ENCODE results near the gene TEF. TPM values are rescaled to one million over a fixed set of nuclear protein-coding genes. Genes with fewer than 3 reads are reported as not detected.
"Not testable (repeated sequence)": the region's sequence is repeated elsewhere in the genome, so short reads cannot be mapped to it uniquely, and the experiment has no call there.

Gene TEF
- total RNA-seq, 1 donor from 2014 or later = 6.6 TPM

GRCh38 chr22:41401781-41402648 lies 20.3 kb downstream of the TEF start:
- Mint-ChIP-seq H3K4me3 (ENCODE audit: unreplicated experiment) (no peak overlapping the region), H3K4me1 (ENCODE audit: unreplicated experiment) (no peaks in the 10 kb centered on the region), H3K36me3 (ENCODE audit: low read depth, unreplicated experiment) (no peaks in the 10 kb centered on the region), H3K27ac (ENCODE audit: unreplicated experiment) (no peak overlapping the region), H3K9me3 (ENCODE audit: unreplicated experiment) (no peaks in the 10 kb centered on the region), H3K27me3 (ENCODE audit: unreplicated experiment) (no peaks in the 10 kb centered on the region)
- no peak for DNase-seq (ENCODE audit: low spot score)
- TF ChIP-seq CTCF (IDR thresholded peaks at IDR 0.05; ENCODE audit: unreplicated experiment) = no peak

GRCh38 chr22:41402851-41403250 lies 21.1 kb downstream of the TEF start:
- H3K27ac Mint-ChIP-seq (ENCODE audit: unreplicated experiment); DNase-seq (ENCODE audit: low spot score); H3K4me3 Mint-ChIP-seq (ENCODE audit: unreplicated experiment); H3K4me1 Mint-ChIP-seq (ENCODE audit: unreplicated experiment); H3K36me3 Mint-ChIP-seq (ENCODE audit: low read depth, unreplicated experiment); H3K9me3 Mint-ChIP-seq (ENCODE audit: unreplicated experiment); H3K27me3 Mint-ChIP-seq (ENCODE audit: unreplicated experiment): not testable (repeated sequence)

- no peaks in the 10 kb centered on the region for H3K27me3 Mint-ChIP-seq (ENCODE audit: unreplicated experiment)
- peak; percentile 82 for DNase-seq (ENCODE audit: low spot score)
- peak; percentile 88 for TF ChIP-seq CTCF (IDR thresholded peaks at IDR 0.05; ENCODE audit: unreplicated experiment)
- no peak overlapping the region for H3K4me3 Mint-ChIP-seq (ENCODE audit: unreplicated experiment)
- no peaks in the 10 kb centered on the region for H3K36me3 Mint-ChIP-seq (ENCODE audit: low read depth, unreplicated experiment)
- no peaks in the 10 kb centered on the region for H3K4me1 Mint-ChIP-seq (ENCODE audit: unreplicated experiment)
- no peaks in the 10 kb centered on the region for H3K9me3 Mint-ChIP-seq (ENCODE audit: unreplicated experiment)
- H3K27ac Mint-ChIP-seq (ENCODE audit: unreplicated experiment) = no peak overlapping the region
Observed at GRCh38 chr22:41403532-41404318, 22.0 kb downstream of the TEF start.

- no peak for DNase-seq (ENCODE audit: low spot score)
- no peak overlapping the region for H3K4me3 Mint-ChIP-seq (ENCODE audit: unreplicated experiment)
- H3K27me3 Mint-ChIP-seq (ENCODE audit: unreplicated experiment) = no peaks in the 10 kb centered on the region
- no peak overlapping the region for H3K27ac Mint-ChIP-seq (ENCODE audit: unreplicated experiment)
- no peaks in the 10 kb centered on the region for H3K4me1 Mint-ChIP-seq (ENCODE audit: unreplicated experiment)
- H3K9me3 Mint-ChIP-seq (ENCODE audit: unreplicated experiment) = no peaks in the 10 kb centered on the region
- no peaks in the 10 kb centered on the region for H3K36me3 Mint-ChIP-seq (ENCODE audit: low read depth, unreplicated experiment)
- no peak for TF ChIP-seq CTCF (IDR thresholded peaks at IDR 0.05; ENCODE audit: unreplicated experiment)
Observed at GRCh38 chr22:41405588-41405987, 23.8 kb downstream of the TEF start.

GRCh38 chr22:41406410-41406809 lies 24.7 kb downstream of the TEF start:
- Mint-ChIP-seq H3K27ac (ENCODE audit: unreplicated experiment) (no peak overlapping the region), H3K4me1 (ENCODE audit: unreplicated experiment) (no peaks in the 10 kb centered on the region), H3K36me3 (ENCODE audit: low read depth, unreplicated experiment) (no peaks in the 10 kb centered on the region), H3K4me3 (ENCODE audit: unreplicated experiment) (no peak overlapping the region), H3K27me3 (ENCODE audit: unreplicated experiment) (peaks cover 1% of the 10 kb centered on the region), H3K9me3 (ENCODE audit: unreplicated experiment) (no peaks in the 10 kb centered on the region)
- TF ChIP-seq CTCF (IDR thresholded peaks at IDR 0.05; ENCODE audit: unreplicated experiment) = no peak
- DNase-seq (ENCODE audit: low spot score) = no peak

Measured in endothelial cell (in vitro differentiated cells).